ENCODE results near the gene PTPN18. TPM values are rescaled to one million over a fixed set of nuclear protein-coding genes. Genes with fewer than 3 reads are reported as not detected.

Gene PTPN18
- total RNA-seq, 1 experiment from 2014 or later: 46.5 TPM

DNA sequence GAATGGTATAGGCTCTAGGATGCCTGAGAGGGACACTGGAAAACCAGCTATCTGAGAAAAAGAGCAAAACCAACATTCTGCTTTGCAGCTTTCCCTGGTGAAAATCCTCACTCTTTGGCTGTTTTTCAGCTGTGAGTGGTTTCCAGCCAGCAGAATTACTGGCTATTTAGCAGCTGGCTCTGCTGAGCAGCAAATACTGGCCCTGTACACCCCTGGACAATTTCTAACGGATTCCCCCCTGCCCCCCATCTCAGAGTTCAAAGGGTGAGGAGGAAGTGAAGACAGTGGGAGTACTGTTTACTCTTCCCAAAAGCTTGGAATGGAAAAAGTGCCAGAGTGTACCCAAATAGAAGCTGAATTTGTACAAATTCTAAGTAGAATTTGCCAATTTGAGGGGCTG, 39.3 kb upstream of the PTPN18 start:
- Mint-ChIP-seq H3K27ac (ENCODE audit: unreplicated experiment) (no peak overlapping the region), H3K4me3 (ENCODE audit: unreplicated experiment) (no peak overlapping the region), H3K36me3 (ENCODE audit: insufficient read depth, unreplicated experiment) (no peaks in the 10 kb centered on the region), H3K9me3 (ENCODE audit: unreplicated experiment) (no peaks in the 10 kb centered on the region), H3K27me3 (ENCODE audit: insufficient read depth, unreplicated experiment) (peaks cover 2% of the 10 kb centered on the region), H3K4me1 (ENCODE audit: low read depth, unreplicated experiment) (no peaks in the 10 kb centered on the region)
- DNase-seq: no peak
- H3K4me3 ChIP-seq (ENCODE audit: low read depth, low read length): no peak overlapping the region
- no TSS peak for BruUV-seq (replicated peaks)
- ChIA-PET CTCF (no interaction called here), POLR2A (interaction anchor here (0.6 kb wide), 1 partner anchor 66 kb away, joined by 3 read pairs; no protein-coding TSS in a partner anchor)
- no peaks in the 10 kb centered on the region for H3K36me3 ChIP-seq (ENCODE audit: control insufficient read depth, insufficient read depth, low read length)
- no peaks in the 10 kb centered on the region for H3K4me1 ChIP-seq
- TF ChIP-seq, protein P1, sequence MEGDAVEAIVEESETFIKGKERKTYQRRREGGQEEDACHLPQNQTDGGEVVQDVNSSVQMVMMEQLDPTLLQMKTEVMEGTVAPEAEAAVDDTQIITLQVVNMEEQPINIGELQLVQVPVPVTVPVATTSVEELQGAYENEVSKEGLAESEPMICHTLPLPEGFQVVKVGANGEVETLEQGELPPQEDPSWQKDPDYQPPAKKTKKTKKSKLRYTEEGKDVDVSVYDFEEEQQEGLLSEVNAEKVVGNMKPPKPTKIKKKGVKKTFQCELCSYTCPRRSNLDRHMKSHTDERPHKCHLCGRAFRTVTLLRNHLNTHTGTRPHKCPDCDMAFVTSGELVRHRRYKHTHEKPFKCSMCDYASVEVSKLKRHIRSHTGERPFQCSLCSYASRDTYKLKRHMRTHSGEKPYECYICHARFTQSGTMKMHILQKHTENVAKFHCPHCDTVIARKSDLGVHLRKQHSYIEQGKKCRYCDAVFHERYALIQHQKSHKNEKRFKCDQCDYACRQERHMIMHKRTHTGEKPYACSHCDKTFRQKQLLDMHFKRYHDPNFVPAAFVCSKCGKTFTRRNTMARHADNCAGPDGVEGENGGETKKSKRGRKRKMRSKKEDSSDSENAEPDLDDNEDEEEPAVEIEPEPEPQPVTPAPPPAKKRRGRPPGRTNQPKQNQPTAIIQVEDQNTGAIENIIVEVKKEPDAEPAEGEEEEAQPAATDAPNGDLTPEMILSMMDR (IDR thresholded peaks at IDR 0.05; ENCODE audit: insufficient read depth in 1 of 2, low read depth in 1 of 2, low read length in 1 of 2, severe bottlenecking in 1 of 2, unreplicated experiment in 1 of 2): no peak
- no peaks in the 10 kb centered on the region; the same call in 1 of the 2 replicates for H3K9me3 ChIP-seq
- intact Hi-C loops (cut with micrococcal nuclease; ENCODE audit: unreplicated experiment): no loop called here
- H3K27me3 ChIP-seq (replicated peaks; ENCODE audit: control insufficient read depth, insufficient read depth, low read length): no peaks in the 10 kb centered on the region

DNA sequence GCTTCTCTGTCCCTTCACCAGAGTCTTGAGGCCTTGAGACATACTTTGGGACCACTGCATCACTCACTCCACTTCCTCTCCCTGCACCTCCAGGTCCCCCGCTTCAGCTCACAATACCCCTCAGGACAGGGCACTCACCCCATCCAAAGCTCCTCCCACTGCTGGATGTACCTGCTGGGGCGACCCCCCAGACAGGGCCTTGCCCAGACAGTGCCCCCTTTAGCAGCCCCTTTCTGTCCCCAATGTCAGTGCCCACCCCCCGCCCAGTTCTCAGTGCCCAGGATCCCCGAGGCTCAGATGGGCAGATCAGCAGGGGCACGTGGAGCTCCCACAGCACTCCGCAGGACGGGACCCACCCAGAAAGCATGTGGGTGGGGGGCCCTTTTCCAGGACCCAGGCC, 37.0 kb upstream of the PTPN18 start:
- POLR2A ChIA-PET: no interaction called here
- Histone ChIP-seq H3K9me3 (no peaks in the 10 kb centered on the region; the same call in 1 of the 2 replicates), H3K27me3 (replicated peaks; ENCODE audit: control insufficient read depth, insufficient read depth, low read length) (no peaks in the 10 kb centered on the region), H3K36me3 (ENCODE audit: control insufficient read depth, insufficient read depth, low read length) (no peaks in the 10 kb centered on the region), H3K4me1 (no peaks in the 10 kb centered on the region), H3K4me3 (ENCODE audit: low read depth, low read length) (no peak overlapping the region)
- DNase-seq: no peak
- Mint-ChIP-seq H3K36me3 (ENCODE audit: insufficient read depth, unreplicated experiment) (no peaks in the 10 kb centered on the region), H3K4me1 (ENCODE audit: low read depth, unreplicated experiment) (no peaks in the 10 kb centered on the region), H3K27me3 (ENCODE audit: insufficient read depth, unreplicated experiment) (peaks cover 4% of the 10 kb centered on the region), H3K4me3 (ENCODE audit: unreplicated experiment) (no peak overlapping the region), H3K27ac (ENCODE audit: unreplicated experiment) (no peak overlapping the region), H3K9me3 (ENCODE audit: unreplicated experiment) (no peaks in the 10 kb centered on the region)
- TF ChIP-seq, protein P1 (IDR thresholded peaks at IDR 0.05; ENCODE audit: insufficient read depth in 1 of 2, low read depth in 1 of 2, low read length in 1 of 2, severe bottlenecking in 1 of 2, unreplicated experiment in 1 of 2): no peak
- CTCF ChIA-PET: no interaction called here
- intact Hi-C loops (cut with micrococcal nuclease; ENCODE audit: unreplicated experiment): no loop called here
- no TSS peak for BruUV-seq (replicated peaks)

DNA sequence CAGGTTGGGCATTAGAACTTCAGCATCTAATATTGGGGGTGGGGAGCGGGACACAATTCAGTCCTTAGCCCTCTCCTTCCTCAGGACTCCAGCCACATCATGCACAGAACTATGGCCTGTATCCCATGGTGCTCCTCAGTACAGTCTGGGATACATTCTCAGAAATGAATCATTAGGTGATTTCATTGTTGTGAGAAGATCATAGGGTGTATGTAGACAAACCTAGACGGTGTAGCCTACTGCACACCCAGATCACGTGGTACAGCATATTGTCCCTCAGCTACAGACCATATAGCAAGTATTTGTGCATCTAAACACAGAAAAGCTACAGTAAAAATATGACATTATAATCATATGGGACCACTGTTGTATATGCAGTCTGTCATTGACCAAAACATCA, 36.3 kb upstream of the PTPN18 start:
- DNase-seq: no peak
- intact Hi-C loops (cut with micrococcal nuclease; ENCODE audit: unreplicated experiment): no loop called here
- H3K4me3 Mint-ChIP-seq (ENCODE audit: unreplicated experiment): no peak overlapping the region
- CTCF ChIA-PET: no interaction called here
- H3K9me3 Mint-ChIP-seq (ENCODE audit: unreplicated experiment): no peaks in the 10 kb centered on the region
- no peaks in the 10 kb centered on the region; the same call in 1 of the 2 replicates for H3K9me3 ChIP-seq
- H3K4me1 ChIP-seq: no peaks in the 10 kb centered on the region
- peaks cover 4% of the 10 kb centered on the region for H3K27me3 Mint-ChIP-seq (ENCODE audit: insufficient read depth, unreplicated experiment)
- H3K36me3 ChIP-seq (ENCODE audit: control insufficient read depth, insufficient read depth, low read length): no peaks in the 10 kb centered on the region
- no peak overlapping the region for H3K27ac Mint-ChIP-seq (ENCODE audit: unreplicated experiment)
- H3K4me3 ChIP-seq (ENCODE audit: low read depth, low read length): no peak overlapping the region
- H3K36me3 Mint-ChIP-seq (ENCODE audit: insufficient read depth, unreplicated experiment): no peaks in the 10 kb centered on the region
- POLR2A ChIA-PET: no interaction called here
- no peaks in the 10 kb centered on the region for H3K4me1 Mint-ChIP-seq (ENCODE audit: low read depth, unreplicated experiment)
- BruUV-seq (replicated peaks): no TSS peak
- H3K27me3 ChIP-seq (replicated peaks; ENCODE audit: control insufficient read depth, insufficient read depth, low read length): no peaks in the 10 kb centered on the region
- TF ChIP-seq, protein P1 (IDR thresholded peaks at IDR 0.05; ENCODE audit: insufficient read depth in 1 of 2, low read depth in 1 of 2, low read length in 1 of 2, severe bottlenecking in 1 of 2, unreplicated experiment in 1 of 2): no peak

Measured in Caco-2 (cell line).